ENCODE data around the gene DDX41.
"Not testable (repeated sequence)": the region's sequence is repeated elsewhere in the genome, so short reads cannot be mapped to it uniquely, and the experiment has no call there.

Gene DDX41

GRCh38 chr5:177516601-177517568, at the start of gene DDX41:
Gene DDX41 (minus strand): TSS chr5:177516961. CDS start chr5:177516945, 16 bp downstream.
- peak; percentile 99 for DNase-seq

GRCh38 chr5:177565046-177565445, 48.3 kb upstream of the DDX41 start:
- no peak for DNase-seq

GRCh38 chr5:177559446-177559941, 42.7 kb upstream of the DDX41 start:
- DNase-seq, result not testable (repeated sequence)

GRCh38 chr5:177557796-177558195, 41.0 kb upstream of the DDX41 start:
- no peak for DNase-seq

GRCh38 chr5:177557041-177557647, 40.4 kb upstream of the DDX41 start:
- no peak for DNase-seq

GRCh38 chr5:177555665-177556064, 38.9 kb upstream of the DDX41 start:
- no peak for DNase-seq

- no peak for DNase-seq
These were observed 38.5 kb upstream of the DDX41 start for GRCh38 chr5:177555228-177555627.

GRCh38 chr5:177554474-177555111, 37.8 kb upstream of the DDX41 start, which contains the start of gene FAM193B:
Gene FAM193B (minus strand): TSS chr5:177554563. CDS start chr5:177554458, 105 bp downstream.
- peak; percentile 96 for DNase-seq

- peak; percentile 47 for DNase-seq
These were observed 37.1 kb upstream of the DDX41 start for GRCh38 chr5:177553671-177554429.

GRCh38 chr5:177552839-177553455, 36.2 kb upstream of the DDX41 start:
- no peak for DNase-seq

- no peak for DNase-seq
These were observed 33.4 kb upstream of the DDX41 start for GRCh38 chr5:177550122-177550521.

GRCh38 chr5:177548495-177548894, 31.7 kb upstream of the DDX41 start:
- no peak for DNase-seq

GRCh38 chr5:177547736-177548135, 31.0 kb upstream of the DDX41 start:
- DNase-seq, result no peak

- no peak for DNase-seq
These were observed 29.5 kb upstream of the DDX41 start for GRCh38 chr5:177546258-177546741.

- peak; percentile 58 for DNase-seq
These were observed 28.9 kb upstream of the DDX41 start for GRCh38 chr5:177545487-177546257.

- DNase-seq, result no peak
These were observed 26.2 kb upstream of the DDX41 start for GRCh38 chr5:177542816-177543465.

- no peak for DNase-seq
These were observed 23.7 kb upstream of the DDX41 start for GRCh38 chr5:177540438-177540837.

GRCh38 chr5:177539411-177539810, 22.6 kb upstream of the DDX41 start:
- DNase-seq, result no peak

- DNase-seq, result no peak
These were observed 22.1 kb upstream of the DDX41 start for GRCh38 chr5:177538876-177539275.

Data from femur (tissue), 1 donor.